Measurements from ENCODE around the gene HGF.

Gene HGF

DNA sequence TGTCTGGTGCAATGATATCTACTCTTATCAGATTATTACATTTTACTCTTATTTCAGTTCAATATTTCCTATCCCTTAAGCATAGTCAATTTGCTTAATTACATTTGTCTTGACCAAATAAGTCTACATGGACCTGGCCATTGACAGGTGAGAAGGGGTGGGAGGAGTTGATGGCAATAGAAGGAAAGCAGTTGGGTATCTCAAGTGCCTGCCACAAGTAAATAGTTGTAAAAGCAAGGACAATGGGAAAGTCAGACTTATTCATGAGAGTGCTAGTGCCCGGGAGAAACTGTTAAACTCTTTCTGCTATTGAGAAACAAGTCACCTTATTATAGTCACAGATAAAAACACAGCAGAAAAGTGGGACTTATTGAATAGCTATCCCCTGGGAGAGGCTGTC is 32.4 kb upstream of the HGF start:
- DNase-seq (ENCODE audit: low spot score), result no peak

DNA sequence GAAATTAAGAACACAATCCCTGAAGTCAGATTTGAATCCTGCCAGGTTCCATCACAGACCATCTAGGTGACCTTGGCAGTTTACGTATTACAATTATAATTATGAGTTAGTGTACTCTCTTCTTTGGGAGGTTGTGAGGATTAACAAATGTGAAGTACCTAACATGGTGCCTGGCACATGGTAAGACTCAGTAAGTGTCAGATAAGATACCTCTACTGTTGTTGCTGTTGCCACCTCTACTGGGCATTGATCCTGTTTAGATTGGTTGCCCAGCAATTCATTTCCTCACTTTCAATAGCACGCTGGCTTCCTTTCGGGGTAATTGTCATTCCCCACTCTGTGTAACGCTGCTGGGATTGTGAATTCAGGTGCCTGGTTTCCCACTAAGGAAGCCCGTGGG is 31.7 kb upstream of the HGF start:
- TF ChIP-seq, protein P1, sequence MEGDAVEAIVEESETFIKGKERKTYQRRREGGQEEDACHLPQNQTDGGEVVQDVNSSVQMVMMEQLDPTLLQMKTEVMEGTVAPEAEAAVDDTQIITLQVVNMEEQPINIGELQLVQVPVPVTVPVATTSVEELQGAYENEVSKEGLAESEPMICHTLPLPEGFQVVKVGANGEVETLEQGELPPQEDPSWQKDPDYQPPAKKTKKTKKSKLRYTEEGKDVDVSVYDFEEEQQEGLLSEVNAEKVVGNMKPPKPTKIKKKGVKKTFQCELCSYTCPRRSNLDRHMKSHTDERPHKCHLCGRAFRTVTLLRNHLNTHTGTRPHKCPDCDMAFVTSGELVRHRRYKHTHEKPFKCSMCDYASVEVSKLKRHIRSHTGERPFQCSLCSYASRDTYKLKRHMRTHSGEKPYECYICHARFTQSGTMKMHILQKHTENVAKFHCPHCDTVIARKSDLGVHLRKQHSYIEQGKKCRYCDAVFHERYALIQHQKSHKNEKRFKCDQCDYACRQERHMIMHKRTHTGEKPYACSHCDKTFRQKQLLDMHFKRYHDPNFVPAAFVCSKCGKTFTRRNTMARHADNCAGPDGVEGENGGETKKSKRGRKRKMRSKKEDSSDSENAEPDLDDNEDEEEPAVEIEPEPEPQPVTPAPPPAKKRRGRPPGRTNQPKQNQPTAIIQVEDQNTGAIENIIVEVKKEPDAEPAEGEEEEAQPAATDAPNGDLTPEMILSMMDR (IDR thresholded peaks at IDR 0.05; ENCODE audit: extremely low read depth, missing control alignments), result no peak
- no peak for DNase-seq (ENCODE audit: low spot score)

More for the DNA sequence above, 32.4 kb upstream of the HGF start:
- TF ChIP-seq, protein P1 (IDR thresholded peaks at IDR 0.05; ENCODE audit: extremely low read depth, missing control alignments), result no peak

DNA sequence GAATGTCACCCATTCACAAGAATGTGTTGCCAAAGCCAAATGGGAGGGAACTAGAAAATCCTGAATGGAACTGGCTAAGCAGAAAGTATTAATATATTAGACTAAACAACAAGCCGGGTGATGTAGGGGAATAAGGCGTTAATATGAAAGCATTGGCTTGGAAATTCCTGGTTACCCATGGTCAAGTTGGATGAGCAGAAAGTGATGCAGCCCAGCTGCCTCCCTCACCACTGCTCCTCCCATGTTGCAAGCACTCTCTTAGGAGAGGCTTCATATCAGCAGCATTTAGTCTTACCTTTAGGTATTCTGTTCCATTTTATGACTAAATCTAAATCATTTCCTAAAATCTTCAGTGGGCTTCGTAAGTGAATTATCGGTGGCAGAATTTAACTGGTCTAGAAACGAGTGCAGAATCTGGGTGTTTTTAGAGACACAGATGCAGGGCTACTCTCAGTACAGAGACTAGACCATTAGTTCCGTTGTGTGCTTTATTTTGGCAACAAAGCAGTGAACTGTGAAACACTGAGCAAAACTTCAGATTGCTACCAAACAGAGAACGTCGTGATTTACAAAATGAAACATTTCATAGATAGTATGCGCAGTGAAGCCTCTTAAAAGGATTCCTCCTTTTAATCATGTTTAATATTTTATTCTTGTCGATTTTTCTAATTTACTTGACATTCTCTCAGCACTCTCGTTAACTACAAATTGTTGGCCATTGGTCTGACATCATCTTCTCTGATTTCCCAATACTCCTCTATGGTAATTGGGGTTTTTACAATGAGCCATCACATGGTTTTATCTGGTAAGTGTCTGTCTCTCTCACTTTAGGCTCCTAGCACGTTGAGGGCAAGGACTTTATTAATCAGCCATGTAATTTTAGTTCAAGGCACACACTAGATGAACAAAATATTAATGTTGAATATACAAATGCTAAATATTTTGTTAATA is 22.0 kb upstream of the HGF start:
- TF ChIP-seq, protein P1 (IDR thresholded peaks at IDR 0.05; ENCODE audit: extremely low read depth, missing control alignments), result no peak
- DNase-seq (ENCODE audit: low spot score), result no peak

DNA sequence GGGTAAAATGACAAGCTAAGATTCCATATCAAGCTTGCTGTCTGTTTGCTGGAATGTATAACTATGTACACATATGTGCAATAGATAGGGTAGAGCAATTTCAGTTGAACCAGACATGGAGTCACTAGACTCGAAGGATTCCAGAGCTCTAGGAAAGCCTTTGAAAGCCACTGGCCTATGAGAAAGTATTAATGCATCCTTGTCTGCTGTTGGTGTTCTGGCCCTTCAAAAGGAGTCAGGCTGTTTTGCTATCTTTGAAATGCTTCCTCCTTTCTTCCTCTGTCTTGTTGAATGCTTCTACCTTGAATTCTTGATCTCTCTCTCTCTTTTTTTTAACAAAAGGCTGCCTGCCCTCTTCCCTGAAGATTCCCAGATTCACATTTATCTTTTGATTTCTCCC is 20.8 kb upstream of the HGF start:
- DNase-seq (ENCODE audit: low spot score), result no peak
- TF ChIP-seq, protein P1 (IDR thresholded peaks at IDR 0.05; ENCODE audit: extremely low read depth, missing control alignments), result no peak

DNA sequence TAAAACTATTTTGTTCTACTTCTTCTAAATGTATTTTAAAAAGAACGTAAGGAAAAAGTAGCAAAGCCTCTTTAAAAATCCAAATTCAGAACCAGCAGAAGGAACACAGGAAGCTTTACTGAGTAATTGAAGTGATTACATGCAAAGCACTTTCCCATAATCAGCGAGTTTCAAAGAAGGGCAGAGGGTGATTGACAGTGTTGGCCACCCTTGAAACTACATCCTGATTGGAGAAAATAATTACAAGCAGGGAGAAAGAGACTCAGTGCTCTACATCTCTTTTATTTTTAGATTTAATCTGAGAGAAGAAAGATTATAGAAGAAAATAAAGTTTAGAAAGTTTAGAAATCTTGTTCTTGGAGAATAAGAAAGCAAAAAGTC is 20.3 kb upstream of the HGF start:
- TF ChIP-seq, protein P1 (IDR thresholded peaks at IDR 0.05; ENCODE audit: extremely low read depth, missing control alignments), result no peak
- no peak for DNase-seq (ENCODE audit: low spot score)

DNA sequence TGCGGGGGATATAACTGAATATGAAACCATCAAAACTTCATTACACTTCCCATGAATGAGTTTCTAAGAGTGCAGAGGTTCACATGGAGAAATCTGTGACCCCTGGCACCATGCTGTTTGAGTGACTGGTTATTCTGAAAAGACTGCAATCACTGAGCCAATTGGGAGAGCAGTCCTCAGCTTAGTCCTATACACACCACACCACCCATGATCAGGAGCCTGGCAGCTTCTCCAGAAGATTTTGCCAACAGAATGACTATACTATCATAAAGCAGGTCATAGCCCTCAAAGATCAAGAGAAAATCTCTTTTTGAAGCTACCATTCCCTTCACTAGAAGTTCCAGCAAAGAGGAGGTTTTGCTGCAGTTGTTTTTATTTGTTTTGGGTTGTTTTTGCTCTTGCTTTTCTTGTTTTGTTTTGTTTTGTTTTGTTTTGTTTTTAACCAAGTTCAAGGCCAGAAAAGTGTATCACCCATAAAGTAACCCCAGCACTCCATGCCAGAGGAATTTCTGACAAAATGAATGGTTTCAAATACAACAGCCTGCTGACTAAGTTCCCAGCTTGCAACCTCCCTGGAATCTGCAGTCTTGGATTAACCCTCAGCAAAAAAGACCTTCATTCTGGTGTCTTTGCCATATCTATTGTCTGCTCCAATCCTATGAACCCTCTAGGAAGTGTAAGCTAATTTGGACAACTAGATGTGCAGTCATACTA is 19.7 kb upstream of the HGF start:
- no peak for DNase-seq (ENCODE audit: low spot score)

More for the DNA sequence above, 19.7 kb upstream of the HGF start:
- TF ChIP-seq, protein P1 (IDR thresholded peaks at IDR 0.05; ENCODE audit: extremely low read depth, missing control alignments), result no peak

Data from GM20000 (cell line).